GM21360 (cell line): ENCODE results near the gene PHF21B.

Experiments
- ATAC-seq: cut with Tn5 transposase; IDR thresholded peaks from one replicate; pipeline ENCODE4 v1.9.1; 2021; ENCODE audit warnings: mild to moderate bottlenecking, moderate library complexity; ENCODE audit not compliant: unreplicated experiment

PHF21B gene

DNA sequence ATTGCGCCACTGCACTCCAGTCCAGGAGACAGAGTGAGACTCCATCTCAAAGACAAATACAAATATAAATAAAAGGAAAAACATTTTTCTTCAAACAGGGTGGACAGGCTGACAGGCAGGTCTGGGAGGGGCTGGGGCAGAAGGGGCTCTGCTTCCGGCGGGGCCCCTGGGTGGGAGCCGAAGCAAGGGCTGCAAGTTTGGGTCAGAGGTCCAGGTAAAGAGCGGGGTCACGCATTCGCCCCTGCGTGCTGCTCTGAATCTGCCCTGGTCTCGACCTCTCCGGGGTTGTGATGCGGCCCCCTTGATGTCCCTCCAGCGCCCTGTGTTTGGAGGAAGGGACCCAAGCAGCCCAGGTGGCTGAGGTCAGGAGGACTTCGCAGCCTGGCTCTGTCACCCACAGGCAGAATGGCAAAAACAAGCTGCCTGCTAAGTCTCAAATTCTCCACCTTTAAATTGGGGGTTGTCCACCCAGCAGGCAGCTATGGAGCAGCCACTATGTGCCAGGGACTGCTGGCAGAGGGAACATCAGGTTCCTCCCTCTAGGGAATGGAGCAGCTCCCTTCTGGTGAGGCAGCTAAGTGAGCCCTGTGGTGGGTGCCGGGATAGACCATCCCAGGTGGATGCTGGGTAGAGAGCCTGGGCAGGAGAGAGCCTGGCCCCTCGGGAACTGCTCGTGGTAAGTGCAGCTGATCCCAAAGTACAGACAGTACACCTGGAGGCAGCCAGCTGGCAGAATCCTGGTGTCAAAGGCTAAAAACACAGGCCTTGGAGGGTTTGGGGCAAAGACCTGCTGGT, 10.3 kb upstream of the PHF21B start:
- ATAC-seq, result no peak

GRCh38 chr22:45014654-45015053, 4.8 kb upstream of the PHF21B start:
- no peak for ATAC-seq

DNA sequence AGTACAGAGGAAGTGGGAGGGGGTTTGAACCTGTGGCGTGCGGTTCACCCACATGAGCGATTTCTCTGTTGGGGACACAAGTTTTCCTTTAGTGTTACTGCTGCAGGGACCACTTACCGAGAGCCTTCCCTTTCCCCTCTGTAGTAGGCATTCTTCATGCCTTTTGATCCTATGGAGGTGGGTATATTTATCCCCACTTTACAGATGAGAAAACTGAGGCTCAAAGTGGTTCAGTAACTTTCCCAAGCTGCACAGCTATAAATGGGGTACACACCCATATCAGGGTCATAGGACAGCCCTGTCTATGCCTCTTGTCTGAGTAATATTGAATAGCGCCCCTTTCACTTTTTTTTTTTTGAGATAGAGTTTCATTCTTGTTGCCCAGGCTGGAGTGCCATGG, 3.3 kb upstream of the PHF21B start:
- no peak for ATAC-seq

DNA sequence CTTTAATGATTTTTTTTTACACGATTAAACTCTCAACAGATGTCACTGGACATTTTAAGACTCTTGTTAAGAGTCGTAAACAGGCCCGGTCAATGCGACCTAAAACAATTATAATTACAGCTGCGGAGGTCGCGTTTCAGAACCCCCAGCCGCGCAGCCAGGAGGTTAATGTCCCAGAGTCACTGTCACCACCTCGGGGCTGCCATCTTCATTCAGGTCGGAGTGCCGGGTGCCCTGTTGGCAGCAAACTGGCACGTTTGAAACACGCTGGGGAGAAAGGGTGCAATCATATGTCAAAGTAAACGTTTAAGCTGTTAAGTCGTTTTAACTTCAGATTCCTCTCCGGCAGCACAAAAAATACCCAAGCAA, 711 bp upstream of the PHF21B start:
- no peak for ATAC-seq

DNA sequence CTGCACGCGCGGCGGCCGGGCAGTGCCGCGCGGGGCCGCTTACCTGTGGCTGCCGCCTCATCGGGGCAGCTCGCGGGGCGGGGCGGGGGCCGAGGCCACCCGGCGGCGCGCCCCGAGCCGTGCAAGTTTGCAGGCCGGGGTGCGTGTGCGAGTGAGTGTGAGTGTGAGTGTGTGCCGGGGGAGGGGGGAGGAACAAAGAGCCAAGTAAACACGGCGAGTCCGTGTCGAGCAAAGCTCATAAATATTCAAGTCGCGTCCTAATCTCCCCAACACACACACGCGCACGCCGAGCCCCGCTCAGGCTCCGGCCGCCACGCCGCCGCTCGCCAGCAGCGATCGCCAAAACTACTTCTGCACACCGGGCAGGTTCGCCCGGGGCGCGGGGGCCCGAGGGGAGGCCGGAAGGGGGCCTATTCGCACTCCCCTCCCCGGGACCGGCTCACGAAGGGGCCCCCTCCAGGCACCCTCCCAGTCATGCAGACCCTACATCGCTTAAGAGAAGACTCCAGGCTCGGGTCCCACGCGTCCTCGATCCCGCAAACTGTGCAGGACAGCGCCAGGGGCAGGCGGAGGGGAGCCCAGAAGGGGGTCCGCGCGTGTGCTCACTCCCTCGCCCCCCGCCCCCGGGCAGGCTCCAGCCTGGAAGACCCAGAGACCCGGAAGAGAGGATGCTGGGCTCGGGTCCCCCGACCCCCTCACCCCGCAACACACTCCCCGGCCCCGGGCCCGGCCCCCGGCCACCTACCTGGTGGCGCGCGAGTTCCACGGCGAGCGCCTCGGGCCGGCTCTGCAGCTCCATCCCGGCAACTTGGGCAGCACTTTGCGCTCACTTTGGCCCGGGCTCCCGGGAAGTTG, 827 bp downstream of the PHF21B start:
- no peak for ATAC-seq

DNA sequence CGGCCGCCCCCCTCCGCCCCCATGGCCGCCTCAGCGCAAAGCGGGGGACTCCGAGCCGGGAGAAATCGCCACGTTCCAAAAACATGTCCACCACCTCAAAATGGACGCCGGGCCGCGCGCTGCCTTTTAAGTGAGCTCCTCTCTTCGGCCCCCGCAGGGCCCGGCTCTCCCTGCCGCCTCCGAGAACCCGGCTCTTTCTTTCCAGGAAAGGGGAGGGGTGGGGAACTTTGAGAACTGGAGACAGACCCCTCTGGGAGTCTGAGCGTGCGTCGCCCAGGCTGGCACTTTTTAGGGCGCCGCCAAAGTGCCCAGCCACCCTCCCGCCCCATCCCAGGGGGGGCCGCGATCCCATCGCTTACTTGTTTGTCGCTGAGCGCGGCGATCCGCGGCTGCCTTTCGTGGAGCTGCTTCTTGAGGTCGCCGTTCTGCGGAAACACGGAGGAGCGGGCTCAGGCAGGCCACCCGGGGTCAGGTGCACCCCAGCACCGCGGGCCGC, 1.6 kb downstream of the PHF21B start:
- ATAC-seq, result no peak

- no peak for ATAC-seq
These were observed 2.2 kb downstream of the PHF21B start for GRCh38 chr22:45007391-45008185.

GRCh38 chr22:45006964-45007390, 2.8 kb downstream of the PHF21B start:
- no peak for ATAC-seq

DNA sequence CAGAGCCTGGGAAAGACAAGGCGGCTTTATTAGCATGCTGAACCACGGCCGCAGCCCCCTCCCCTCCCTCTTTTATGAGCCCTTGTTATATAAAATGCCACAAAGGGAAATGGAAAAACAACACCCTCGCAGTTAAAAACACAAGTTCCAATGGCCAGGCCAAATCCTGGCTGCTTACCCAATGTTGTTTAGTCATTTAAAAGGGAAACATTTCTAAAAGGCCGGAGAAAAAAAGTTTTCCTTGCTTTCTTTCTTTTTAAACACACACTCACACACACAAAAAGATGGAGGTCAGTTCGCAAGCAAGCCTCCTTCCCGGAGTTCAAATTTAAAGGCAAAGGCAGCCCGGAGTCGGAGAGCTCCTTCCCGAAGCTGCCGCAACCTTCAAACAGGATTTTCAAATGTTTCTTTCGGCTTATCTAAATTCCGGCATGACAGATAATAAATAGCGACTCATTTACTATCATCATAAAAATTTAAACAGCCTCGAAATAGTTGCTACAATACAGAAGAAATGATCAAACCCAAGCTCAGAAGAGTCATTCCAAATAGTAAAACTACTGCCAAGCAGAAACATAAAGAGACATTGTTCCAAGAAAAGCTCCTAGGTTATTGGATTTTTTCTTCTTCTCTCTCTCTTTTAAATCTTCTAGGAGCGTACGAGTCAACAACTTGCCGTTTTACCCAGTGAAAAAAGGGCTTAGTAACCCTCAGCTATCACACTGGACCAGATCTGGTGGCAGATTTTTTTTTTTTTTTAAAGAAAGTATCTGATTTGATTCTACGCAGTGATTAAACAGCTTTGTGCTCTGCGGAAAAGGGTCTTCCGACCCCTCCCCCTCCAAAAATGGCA, 3.5 kb downstream of the PHF21B start:
- no peak for ATAC-seq

GRCh38 chr22:45001653-45002052, 8.2 kb downstream of the PHF21B start:
- ATAC-seq, result no peak

- no peak for ATAC-seq
These were observed 9.5 kb downstream of the PHF21B start for GRCh38 chr22:45000330-45000729.

GRCh38 chr22:44999687-45000086, 10.1 kb downstream of the PHF21B start:
- ATAC-seq, result no peak

DNA sequence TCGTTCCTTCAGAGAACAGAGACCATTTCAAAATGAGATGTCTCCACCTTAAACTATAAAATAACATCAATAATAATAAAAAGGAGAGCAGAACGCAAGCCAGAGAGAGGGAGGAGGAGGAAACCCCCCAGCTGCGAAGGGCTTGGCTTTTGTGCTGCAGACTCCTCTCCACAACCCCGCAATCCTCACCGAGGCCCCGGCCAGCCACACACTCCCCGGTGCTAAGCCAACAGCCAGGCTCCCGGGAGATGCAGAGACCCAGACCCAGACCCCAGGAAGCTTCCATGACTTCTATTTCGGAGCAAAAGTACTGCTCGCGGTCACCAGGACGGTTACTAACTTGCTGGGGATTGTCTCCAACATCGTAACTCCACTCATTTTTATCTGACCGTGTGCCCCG, 10.6 kb downstream of the PHF21B start:
- ATAC-seq, result no peak

DNA sequence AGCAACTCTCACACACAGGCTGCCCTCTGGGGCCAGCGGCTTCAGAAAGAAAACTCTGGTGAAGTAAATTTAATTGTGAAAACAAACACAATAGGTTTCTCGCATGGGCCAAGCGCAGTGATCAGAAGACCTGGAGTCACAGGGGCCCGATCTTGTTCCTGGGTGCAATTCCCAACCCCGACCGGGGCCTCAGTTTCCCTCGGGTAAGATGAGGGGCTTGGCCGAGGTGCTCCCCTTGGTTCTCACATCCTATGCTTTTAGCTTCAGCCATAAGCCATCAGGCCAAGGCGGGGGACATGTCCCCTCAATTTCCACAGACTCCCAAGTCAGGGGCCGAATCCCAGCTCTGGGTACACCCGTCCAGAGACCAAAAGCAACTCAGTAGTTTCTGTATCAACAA, 11.5 kb downstream of the PHF21B start:
- no peak for ATAC-seq

GRCh38 chr22:44997060-44997459, 12.7 kb downstream of the PHF21B start:
- no peak for ATAC-seq

GRCh38 chr22:44996648-44997047, 13.2 kb downstream of the PHF21B start:
- no peak for ATAC-seq

DNA sequence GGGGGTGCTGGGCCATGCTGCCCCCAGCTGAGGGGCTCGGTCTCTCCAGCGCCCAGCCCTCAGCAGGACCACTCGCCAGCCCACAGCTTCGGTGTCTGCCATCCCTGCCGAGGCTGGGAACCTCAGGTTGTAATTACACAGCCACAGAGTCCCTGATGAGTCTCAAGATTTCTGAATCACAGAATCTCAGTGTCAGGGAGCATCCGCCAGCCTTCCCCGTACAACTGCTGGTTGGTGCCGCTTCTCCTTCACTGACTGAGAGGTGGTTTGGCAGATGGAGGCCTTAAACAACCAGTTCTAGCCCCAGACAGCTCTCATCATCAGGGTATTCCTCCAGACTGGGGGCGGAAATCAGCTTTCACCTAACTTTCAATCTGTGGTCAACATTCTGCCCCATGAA, 13.7 kb downstream of the PHF21B start:
- no peak for ATAC-seq

DNA sequence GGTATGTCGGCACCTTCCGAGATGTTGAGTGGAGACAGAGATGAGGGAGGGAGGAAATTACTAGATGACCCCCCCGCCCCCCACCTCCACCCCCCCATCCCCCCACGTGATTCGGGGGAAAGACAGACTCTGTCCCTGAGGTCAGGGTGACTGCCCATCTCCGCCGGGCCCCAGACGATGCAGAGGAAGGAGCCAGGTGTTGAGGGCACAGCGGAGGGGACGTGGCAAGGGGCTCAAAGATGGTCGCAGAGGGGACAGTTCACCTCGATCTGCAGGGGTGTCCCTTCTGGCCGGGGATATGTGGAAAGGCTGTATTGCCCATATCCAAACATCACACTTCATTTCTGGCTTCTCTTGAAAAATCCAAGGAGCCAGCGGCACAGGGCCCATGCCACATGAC, 14.1 kb downstream of the PHF21B start:
- ATAC-seq, result no peak

DNA sequence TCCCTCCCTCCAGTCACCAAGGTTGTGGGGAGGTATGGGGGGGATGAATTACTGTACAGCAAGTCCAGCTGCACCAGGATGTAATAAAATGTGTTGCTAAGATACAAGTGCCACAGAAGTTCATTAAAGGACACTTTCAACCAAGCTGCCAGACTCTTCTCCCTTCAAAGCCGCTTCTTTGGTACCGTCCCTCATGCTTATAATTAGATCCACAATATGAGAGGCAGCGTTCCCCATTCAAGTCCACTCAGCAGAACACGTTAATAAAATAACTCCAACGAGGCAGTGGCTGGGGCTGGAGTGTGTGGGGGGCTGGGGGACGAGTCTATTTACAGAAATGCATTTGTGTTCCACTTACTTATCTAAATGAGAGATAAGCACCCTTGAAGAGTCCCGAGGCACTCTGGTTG, 14.7 kb downstream of the PHF21B start:
- ATAC-seq, result no peak

DNA sequence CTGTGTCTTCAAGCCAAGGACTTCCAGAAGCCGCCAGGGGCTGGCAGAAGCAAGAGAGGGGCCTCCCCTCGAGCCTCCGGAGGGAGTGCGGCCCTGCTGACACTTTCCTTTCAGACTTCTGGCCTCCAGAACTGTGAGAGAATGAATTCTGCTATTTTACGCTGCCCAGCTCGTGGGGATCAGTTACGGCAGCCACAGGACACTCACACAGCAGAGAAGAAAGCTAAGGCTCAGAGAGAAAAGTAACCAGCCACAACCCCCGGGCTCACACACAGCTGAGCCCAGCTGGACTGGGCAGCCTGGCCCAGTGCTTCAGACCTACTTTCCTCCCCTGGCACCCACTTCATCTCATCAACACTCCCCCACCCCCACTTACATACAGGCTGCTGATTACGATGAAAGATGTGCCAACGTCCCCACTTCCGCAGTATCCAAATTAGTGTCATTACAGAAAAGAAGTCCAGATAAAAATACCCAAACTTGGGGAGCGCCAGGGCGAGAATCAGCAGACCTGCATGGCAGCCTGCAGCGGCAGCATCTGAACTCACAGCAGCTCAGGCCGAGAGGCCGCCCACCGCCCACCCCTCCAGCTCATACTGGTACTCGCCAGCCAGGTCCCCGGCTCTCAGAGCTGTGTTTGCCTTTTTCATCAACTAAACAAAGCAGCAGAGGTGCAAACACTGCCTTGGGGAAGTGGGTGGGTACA, 15.3 kb downstream of the PHF21B start:
- ATAC-seq, result no peak
